ENCODE measurements around the gene SAMD14.

SAMD14 gene

DNA sequence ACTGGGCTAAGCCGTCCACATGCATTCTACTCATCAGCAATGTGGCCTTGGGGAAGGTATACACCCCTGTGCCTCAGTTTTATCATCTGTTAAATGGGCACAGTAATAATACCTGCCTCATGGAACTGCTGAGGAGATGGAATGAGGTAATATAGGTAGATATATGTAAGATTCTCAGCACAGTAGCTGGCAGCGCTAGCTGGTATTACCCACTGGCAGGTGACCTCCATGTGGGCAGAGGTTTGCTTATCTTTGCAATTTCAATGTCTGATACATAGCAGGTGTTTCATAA, 34.7 kb upstream of the SAMD14 start:
- FAIRE-seq = no peak

GRCh38 chr17:50163843-50164696, 34.1 kb upstream of the SAMD14 start:
- FAIRE-seq = no peak

DNA sequence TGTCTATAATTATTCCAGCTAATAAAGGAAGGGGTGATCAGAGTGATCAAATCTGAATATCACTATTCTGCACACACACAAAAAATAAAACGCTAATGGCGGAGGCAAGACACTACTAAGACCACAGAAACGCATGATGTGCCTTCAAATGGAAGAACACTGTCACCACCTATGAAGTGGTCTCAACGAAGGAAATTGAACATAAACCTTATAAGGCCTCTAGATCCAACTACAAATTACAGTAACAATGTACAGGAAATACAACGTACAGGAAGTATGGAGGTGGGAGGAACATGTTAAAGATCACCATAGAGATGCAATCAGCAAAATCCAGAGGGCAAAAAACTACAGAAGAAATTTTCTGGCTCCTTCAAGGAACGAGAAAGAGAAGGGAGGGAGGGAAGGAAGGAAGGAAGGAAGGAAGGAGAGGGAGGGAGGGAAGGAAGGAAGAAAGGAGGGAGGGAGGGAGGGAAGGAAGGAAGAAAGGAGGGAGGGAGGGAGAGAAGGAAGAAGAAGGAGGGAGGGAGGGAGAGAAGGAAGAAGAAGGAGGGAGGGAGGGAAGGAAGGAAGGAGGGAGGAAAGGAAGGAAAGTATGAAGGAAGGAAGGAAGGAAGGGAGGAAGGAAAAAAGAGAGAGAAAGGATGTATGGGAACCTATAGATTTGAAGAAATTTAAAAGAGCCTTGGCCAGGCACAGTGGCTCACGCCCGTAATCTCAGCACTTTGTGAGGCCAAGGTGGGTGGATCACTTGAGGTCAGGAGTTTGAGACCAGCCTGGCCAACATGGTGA, 32.7 kb upstream of the SAMD14 start:
- FAIRE-seq = no peak

DNA sequence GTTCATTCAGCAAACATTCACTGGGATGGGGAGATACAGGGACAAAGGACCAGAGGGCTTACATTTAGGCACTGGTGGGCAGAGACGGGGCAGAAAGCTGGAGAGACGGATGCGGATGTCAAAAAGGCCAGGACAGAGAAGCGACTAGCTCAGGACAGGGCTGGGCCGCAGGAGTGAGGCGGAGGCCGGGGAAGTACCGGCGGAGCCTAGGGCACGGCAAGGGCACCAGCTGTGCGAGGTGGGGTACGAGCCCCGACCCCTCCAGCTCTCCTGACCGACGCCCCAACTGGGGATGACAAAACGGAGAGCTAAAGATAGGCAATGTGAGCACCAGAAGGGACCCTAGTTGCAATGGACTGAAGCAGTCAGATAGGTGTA, 31.9 kb upstream of the SAMD14 start:
- FAIRE-seq = no peak

- peak; percentile 79 for FAIRE-seq
Measured at GRCh38 chr17:50161023-50161910, 31.3 kb upstream of the SAMD14 start.

DNA sequence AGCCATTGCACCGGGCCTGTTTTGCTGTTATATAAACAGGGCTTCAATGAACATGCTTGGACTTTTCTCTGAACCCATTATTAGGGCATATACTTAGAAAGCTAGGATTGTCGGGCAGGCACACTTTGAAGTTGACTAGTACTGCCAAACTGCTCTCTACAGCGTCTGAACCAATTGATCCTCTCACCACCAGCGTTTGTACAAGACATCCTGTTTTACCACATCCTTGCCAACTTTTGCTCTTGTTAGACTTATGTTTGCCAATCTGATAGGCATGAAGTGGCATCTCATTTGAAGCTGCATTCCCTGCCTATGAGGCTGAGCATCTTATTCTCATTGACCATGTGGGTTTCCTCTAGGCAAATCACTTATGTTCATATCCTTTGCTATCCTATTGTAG, 27.9 kb upstream of the SAMD14 start:
- no peak for FAIRE-seq

DNA sequence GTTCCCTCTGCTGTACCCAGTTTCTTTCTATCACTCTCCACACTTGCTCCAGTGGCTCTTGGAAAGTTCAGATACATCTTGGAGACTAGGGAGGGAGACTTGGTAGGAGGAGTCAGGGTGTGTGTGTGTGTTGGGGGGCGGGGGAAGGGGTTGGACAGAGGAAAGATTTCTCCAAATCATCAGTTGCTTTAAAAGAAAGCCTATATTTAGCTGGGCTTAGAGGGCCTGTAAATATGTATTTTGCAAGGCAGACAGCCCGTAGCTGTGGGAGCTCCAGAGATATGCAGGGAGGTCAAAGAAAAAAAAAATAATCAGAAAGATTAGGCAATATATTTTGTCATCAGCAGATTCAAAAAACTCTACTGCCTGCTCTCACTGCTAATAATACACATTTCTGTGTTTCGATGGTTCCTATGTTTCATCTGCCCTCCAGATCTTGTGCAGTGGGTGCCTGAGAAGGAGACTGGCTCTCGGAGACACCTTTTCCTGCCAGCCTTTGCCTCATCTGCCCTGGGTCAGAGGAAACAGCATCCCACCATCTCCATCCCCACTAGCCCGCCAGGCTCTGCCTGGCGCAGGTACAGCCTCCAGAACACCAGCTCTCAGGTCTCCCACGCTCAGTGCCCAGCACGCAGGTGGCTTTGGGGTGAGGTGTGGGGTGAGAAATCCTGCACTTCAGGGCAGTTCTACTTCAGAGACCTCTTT, 25.3 kb upstream of the SAMD14 start:
- peak; percentile 21 for FAIRE-seq

DNA sequence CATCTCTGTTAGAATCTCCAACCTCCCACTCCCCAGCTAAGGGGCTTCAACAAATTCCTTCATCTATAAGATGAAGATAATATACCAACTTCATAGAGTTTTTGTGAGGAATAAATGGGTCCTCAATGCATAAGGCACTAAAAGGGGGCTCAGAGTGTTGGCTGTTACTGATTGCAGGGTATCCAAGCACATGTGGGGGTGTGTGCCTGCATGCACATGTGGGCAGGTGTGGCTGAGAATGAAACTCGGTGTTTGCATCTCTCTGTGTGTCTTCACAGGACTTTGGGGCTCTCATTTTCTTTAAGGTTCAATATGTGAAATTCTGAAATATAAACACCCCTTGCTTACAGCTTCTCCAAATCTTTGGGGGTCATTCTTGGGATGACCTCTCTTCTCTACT, 24.6 kb upstream of the SAMD14 start:
- no peak for FAIRE-seq

- FAIRE-seq = no peak
Measured at GRCh38 chr17:50153650-50154575, 24.0 kb upstream of the SAMD14 start.

DNA sequence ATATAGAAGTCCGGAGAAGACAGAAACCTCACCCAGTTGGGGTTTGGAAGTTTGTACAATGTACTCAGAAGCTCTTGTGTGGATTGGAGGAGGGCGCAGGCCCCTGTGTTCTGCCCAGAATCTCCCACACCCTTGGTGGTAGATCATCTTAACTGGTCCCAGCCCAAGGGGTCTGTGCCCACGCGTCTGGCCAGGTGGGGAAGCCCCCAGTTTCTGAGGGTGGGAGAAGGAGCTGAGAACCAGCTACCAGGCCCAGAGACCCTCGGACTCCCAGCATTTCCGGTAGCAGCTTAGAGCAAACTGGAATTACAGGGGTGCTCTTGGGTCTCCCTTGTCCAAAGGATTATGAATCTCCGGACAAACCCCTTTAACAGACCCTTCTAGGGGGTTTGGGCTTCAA, 22.8 kb upstream of the SAMD14 start:
- FAIRE-seq = no peak

- FAIRE-seq = peak; percentile 50
Measured at GRCh38 chr17:50151937-50152547, 22.1 kb upstream of the SAMD14 start.

DNA sequence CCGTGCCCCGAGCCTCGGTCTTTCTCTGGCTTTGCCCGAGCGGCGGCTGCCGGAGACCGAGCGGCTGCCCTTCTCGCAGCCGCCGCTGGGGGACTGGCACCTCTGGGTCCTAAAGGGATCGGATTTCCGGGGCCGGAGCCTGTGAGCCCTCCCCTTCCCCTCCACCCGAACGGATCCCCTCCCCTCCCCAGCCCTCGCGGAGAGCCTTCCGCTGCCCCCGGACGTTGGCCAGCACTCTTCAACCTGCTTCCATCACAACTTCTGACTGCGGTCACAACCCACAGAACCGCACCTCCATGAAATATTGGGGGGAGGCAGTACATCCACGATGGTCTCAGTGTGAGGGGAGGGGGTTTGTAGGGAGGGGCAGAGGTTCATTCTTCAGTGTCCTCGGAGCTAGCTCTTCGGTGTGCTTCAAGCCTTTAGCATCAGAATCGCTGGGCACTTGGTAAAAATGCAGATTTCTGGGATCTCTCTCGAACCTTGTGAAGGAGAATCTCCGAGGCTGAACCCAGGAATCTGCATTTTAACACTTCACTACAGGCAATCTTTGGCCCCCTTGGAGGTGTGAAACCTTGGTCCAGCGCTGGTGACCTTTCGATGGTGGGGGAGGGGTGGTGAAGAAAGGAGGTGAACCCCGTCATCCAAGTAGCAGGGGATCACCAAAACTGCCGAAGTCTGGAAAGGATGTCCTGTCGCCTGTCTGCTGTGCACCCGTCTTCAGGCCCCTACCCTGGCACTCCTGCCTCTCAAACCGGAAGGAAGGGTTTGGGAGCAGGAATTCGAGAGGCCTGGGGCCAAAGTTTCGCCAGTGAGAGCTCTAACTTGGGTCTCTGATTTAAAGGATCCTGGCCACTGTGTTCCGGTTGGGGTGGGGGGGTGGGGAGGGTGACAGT, 21.3 kb upstream of the SAMD14 start:
- no peak for FAIRE-seq

DNA sequence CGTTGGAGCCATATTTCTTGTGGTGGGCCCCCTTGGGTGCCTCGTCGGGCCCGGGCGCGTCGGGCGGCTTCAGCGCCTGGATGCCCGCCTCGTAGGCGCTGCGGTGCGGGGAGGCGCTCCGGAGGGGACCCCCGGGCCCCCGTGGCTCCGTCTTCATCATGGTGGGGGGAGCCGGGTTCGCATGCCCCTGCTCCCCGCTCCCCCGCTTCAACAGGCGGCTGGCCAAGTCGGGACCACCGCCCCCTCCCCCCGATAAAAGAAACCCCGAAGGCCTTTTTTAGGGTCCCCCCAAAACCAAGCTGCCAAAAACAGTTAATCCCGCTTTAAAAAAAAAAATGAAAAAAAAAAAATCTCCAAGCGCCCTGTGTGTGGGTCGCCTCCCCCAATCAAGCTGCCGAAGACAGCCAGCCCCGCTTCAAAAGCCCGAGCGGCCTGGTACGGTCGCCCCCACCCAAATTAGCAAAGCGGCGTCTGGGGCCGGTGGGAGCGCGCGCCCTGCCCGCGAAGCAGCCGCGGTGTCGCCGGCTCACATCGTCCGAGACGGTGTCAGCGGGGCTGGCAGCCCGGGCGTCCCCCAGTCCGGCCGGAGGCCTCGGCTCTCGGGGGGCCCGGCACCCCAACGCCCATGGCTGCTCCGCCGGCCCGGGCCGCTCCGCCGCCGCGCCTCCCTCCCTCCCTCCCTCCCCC, 20.5 kb upstream of the SAMD14 start, which contains the start of gene PPP1R9B:
TSS of gene PPP1R9B (minus strand) at position 324 of the 687 bp plus-strand sequence. CDS start at position 160, 164 bp downstream.
- FAIRE-seq = no peak

- no peak for FAIRE-seq
Measured at GRCh38 chr17:50149417-50150353, 19.7 kb upstream of the SAMD14 start.

- no peak for FAIRE-seq
Measured at GRCh38 chr17:50149091-50149416, 19.1 kb upstream of the SAMD14 start.

DNA sequence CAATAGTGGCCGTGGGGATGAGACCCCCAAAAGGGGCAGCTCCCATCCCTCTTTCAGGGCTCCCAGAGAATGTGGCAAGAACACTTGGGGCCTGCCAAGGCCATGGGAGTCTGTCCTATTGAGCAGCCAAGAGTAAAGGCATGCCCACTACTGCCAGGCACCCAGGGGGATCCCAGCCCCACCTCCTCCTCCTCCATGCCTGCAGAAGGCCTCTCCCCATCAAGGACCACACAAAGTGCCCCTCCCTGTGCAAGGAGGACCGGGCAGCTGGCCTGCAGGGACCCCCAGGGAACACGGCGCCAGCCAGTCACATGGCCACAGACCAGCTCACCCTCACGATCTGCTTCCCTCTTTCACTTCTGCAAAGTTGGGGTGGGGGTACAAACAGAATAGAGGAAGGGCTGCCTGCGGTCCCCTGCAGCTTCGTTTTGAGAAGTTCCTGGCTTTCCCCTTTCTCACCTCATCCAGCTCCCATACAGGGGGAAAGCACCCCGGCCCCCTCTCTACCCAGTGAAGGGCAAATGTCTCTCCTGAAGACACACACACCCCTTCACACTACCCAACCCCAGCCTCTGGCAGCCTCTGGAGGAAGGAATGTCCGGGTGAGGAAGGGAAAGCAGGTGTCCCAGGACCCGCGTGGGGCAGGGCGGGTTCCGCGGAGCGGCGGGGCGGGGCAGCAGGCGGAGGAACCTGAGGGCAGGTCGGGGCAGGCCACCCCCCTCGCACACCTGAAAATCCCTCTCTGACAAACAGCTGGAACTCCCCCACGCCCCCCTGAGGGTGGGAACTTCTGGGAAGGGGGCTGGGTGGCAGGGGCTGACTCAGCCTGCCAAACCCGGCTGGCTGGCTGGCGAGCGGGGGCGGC, 18.5 kb upstream of the SAMD14 start:
- no peak for FAIRE-seq

DNA sequence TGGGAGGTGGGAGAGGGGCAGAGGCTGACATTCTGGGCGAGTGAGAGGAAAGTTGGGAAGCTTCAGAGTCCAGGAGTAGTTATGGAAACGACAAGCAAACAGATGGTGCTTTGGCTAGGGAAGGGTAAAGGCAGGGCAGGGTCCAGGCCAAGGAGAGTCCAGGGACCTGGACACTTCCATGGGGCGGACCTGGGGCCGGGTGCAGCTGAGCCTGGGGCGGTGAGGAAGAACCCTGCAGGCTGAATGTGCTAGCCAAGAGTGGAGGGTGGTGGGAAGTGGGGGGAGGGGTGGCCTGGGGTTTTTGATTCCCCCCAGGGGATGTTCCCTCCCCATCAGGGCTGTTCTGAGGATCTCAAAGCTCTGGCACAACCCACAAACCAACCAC, 17.9 kb upstream of the SAMD14 start:
- no peak for FAIRE-seq

Data from G401.6 (cell line).